HG02798 (cell line): ENCODE measurements around the gene KLHL3.

Source experiments
- ATAC-seq: cut with Tn5 transposase; IDR thresholded peaks from one replicate; pipeline ENCODE4 v1.9.1; 2021; ENCODE audit warnings: mild to moderate bottlenecking; ENCODE audit not compliant: unreplicated experiment, poor library complexity

Gene KLHL3

DNA sequence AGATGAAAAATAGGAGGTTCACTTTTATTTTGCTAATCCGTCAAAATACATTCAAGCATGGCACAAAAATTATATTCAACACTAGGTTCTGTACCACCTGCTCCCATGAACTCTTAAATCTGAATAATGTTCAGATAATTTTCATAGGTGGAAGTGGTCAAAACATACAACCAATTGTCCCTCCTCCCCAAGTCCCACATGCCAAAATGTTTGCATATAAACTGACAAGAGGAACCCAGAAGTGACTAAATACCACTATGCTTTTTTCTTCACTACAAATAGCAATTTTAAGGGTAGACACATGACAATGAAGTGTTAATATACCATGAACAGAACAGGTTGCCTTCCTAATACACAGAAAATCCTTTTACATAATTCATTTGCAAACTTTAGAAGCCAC, 14.5 kb upstream of the KLHL3 start:
- no peak for ATAC-seq

DNA sequence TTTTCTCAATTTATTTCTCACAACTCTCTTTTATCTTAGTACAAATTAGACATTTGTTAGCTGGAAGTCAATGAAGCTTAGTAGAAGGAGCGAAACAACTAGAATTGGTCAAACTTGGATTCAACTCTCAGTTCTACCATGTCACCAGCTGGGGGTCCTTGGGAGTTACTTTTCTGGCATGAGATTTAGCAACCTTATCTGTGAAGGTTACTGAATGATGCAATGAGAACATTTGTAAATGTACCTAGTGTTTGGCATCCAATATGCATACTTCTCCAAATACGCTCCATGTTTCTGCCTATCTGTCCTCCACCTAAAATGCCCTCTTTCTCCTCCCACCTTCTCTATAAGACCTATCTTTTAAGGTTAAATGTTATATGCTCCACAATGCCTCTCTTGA, 12.0 kb upstream of the KLHL3 start:
- ATAC-seq: no peak

DNA sequence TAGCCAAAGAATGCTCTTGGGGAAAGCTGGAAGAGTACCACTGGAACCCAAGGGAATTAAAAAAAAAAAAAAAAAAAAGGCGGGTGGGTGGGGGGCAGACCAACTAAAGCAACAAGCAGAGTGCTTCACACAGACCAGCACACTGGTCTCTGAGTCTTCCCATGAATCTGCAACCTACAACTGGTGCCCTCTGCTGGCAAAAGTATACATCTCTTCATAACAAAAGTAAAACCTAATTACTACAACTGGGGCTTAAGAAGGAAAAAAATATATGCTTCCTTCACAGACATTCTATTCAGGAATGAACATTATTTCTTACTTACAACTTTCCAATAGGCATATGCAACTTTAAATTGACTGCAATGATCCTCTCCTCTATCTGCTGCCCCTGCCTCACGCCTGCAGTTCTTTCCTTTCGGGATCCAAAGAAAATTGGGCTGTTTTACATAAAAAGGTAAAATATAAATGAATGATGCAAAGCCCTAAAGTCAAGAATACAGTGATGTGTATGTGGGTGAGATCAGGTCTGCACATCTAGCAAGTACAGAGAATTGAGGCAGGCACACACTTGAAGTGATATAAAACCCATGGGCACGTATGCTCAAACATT, 7.2 kb upstream of the KLHL3 start:
- ATAC-seq: peak; percentile 63

DNA sequence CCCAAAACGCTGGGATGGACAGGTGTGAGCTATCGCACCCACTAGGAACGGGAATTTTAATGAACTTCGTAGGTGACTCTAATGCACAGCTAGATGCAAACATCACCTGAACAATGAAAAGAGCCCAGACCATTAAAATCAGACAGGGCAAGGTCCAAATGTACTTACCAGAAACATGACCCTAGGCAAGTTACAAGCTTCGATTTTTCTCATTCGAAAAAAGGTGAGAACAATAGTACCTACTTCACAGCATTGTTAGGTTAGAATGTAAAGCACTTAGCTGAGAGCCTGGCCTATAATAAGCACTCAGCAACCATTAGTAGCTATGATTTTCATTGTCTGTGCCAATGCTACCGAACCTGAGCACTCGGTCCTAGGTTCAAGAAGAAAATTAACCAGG, 5.8 kb upstream of the KLHL3 start:
- no peak for ATAC-seq

- ATAC-seq: no peak
Observed at GRCh38 chr5:137739737-137740136, 3.8 kb upstream of the KLHL3 start.

DNA sequence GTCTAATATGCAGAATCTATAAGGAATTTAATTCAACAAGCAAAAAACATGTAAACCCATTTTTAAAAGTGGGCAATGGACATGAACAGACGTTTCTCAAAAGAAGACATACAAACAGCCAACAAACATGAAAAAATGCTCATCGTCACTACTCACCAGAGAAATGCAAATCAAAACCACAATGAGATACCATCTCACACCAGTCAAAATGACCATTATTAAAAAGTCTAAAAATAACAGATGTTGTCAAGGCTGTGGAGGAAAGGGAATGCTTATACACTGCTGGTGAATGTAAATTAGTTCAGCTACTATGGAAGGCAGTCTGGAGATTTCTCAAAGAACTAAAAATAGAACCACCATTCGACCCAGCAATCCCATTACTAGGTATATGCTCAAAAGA, 3.1 kb upstream of the KLHL3 start:
- ATAC-seq: no peak

DNA sequence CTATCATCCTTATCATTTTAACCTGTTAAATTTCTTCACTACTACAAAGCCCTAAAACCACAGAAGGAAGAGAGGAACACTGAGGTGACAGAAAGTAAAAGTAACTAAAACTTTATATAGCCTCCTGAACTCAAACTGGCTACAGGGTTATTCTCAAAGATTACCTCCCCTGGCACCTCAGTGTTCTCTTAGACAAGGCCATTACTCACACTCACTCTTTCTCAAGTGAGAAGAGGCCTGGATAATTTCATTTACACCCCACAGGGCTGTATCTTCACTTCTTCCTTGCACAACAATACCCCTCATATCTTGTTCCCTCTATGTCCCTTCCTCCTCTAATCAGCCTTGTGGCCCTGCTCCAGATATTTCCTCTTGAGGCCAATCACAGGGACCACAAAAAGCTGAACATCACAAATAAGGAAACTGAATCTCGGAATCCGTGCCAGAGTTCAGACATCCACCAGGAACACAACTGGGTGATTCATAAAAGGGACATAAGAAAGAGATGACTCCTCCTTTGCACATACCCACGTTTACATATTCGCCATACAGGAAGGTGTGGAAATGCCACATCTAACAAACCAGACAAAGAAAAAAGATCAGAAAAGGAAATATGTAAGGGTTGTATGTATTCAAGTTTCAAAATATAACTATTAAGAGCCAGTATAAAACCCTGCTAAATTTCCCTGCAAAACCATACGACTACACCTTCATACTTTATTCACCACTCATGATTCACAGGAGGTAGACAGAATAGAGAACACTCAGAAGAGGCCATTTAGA, 1.7 kb upstream of the KLHL3 start:
- ATAC-seq: peak; percentile 28

- no peak for ATAC-seq
Observed at GRCh38 chr5:137736496-137736895, 607 bp upstream of the KLHL3 start.

GRCh38 chr5:137734962-137735554, 831 bp downstream of the KLHL3 start:
- peak; percentile 12 for ATAC-seq

GRCh38 chr5:137734331-137734730, 1.6 kb downstream of the KLHL3 start:
- ATAC-seq: no peak

GRCh38 chr5:137733922-137734321, 2.0 kb downstream of the KLHL3 start:
- no peak for ATAC-seq

DNA sequence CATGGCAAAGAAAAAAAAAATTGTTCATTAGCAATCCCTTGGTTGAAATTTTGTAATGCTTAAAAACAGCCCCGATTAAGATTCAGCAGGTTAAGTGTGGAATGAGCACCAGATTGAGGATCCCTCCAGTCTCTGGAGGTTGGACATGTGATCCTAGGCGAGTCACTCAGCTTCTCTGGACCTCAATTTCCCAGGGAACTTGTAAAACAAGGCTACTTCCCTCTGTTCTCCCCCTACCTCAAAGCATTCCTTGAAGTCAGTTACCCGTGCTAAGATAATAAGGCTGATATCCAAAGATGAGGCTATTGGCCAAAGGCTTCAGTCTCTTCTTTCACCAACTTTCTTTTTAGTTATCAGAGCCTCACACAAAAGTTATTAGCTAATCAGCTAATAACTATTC, 2.9 kb downstream of the KLHL3 start:
- ATAC-seq: no peak

DNA sequence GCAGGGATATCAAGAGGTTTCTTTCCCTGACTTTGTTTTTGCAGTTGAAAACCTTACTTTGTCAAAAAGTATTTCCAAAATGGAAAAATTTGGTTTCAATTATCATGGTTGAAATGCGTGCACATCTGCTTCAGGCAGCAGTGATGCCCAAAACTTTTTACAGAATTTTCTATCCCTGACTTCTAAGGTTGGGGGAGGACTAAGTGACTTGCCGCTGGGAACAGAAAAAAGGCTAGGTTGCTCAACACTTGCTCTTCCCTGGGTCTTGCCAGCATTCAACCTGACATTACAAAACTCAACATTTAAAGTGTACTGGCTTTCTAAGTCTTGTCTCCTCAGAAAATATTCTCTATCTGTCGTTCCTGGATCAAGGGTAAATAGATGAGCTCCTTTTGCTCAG, 4.7 kb downstream of the KLHL3 start:
- ATAC-seq: no peak

GRCh38 chr5:137730336-137730735, 5.6 kb downstream of the KLHL3 start:
- ATAC-seq: no peak

- no peak for ATAC-seq
Observed at GRCh38 chr5:137728048-137728447, 7.8 kb downstream of the KLHL3 start.

- no peak for ATAC-seq
Observed at GRCh38 chr5:137727623-137728022, 8.3 kb downstream of the KLHL3 start.

DNA sequence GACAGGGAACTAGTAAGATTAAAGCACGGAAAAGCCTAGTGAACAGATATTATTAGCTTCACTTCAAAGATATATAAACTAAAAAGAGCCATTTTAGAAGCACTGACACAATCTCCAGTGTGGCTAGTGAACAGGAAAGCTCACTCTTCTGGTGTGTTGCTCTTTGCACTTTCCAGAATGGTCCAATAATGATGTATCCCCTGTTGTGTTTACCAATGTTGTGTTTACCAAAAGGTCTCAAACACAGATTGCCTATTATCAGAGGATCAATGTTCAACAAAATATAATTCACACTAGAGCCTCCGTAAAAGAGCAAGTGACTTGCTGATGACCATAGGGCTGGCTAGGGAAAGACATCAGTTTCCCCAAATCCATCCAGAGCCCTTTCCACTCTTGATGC, 11.6 kb downstream of the KLHL3 start:
- no peak for ATAC-seq

DNA sequence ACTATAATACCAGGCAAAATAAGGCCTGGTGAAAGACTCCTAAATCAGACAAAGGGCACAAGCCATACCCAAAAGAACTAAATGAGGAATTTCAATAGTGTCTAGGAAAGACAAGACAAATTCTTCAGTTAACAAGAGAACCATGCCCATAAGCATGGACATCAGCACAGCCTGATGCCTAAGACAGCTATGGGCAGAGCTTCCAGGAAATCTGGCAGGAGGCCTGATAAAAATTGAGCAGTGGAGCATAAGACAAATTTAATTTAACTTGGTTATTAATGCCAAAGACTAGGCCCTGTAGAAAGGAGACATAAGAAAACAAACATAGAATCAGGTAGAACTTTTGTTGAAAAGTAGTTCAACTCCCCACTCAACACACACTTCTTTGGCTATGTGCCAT, 17.3 kb downstream of the KLHL3 start:
- no peak for ATAC-seq

GRCh38 chr5:137716337-137716736, 19.6 kb downstream of the KLHL3 start:
- no peak for ATAC-seq

DNA sequence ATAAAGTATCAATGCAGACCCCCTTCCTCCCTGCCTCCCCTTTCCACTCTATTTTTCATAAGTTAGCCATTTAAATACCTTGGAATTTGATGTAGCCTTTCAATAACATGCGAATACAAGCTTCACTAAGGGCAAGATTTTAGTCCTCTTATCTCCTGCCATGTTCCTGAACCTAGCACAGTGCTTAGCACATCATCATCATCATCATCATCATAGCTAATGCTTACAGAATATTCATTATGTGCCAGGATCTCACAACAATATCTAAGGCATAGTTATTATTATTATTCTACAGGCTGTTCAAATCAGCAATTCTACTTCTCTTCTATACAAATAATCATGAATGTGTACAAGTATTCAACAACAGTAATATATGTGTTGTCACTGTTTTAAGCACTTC, 20.4 kb downstream of the KLHL3 start:
- ATAC-seq: no peak

GRCh38 chr5:137714946-137715345, 20.9 kb downstream of the KLHL3 start:
- ATAC-seq: no peak

GRCh38 chr5:137714494-137714893, 21.4 kb downstream of the KLHL3 start:
- no peak for ATAC-seq
